Stimulated activated CD8-positive, alpha-beta memory T cell treated with anti-CD3 and anti-CD28 coated beads, Interleukin-4, amount 100 ng/mL, for 1 hour (primary cell): ENCODE results near the gene VPS33A.
A peak's percentile ranks its signal among the peaks of the same experiment; 100 is the strongest.
"Not testable (repeated sequence)": the region's sequence is repeated elsewhere in the genome, so short reads cannot be mapped to it uniquely, and the experiment has no call there.

Experiments
- DNase-seq, 2 donors: peaks; one replicate each; pipeline ENCODE4 v3.0.0-alpha.2; 2020; ENCODE audit warnings: low read depth in 2 of 2, low spot score in 1 of 2

VPS33A gene

GRCh38 chr12:122266230-122266901 is at the start of gene VPS33A:
Gene VPS33A, minus strand, starts transcription at chr12:122266494. Its CDS starts 86 bp downstream, at chr12:122266408.
- peak; percentile 79 to 88 for DNase-seq

- DNase-seq = no peak
Observed at GRCh38 chr12:122312926-122313325, 46.6 kb upstream of the VPS33A start.

- DNase-seq = no peak
Observed at GRCh38 chr12:122311696-122312095, 45.4 kb upstream of the VPS33A start.

- no peak for DNase-seq
Observed at GRCh38 chr12:122310626-122311333, 44.5 kb upstream of the VPS33A start.

GRCh38 chr12:122309564-122310121 is 43.3 kb upstream of the VPS33A start:
- no peak for DNase-seq

GRCh38 chr12:122308811-122309210 is 42.5 kb upstream of the VPS33A start:
- DNase-seq = no peak

- no peak for DNase-seq
Observed at GRCh38 chr12:122306407-122306806, 40.1 kb upstream of the VPS33A start.

- no peak for DNase-seq
Observed at GRCh38 chr12:122304924-122305323, 38.6 kb upstream of the VPS33A start.

GRCh38 chr12:122303068-122303467 is 36.8 kb upstream of the VPS33A start:
- no peak for DNase-seq

- no peak for DNase-seq
Observed at GRCh38 chr12:122298071-122298748, 31.9 kb upstream of the VPS33A start.

GRCh38 chr12:122297494-122297893 is 31.2 kb upstream of the VPS33A start:
- no peak for DNase-seq

GRCh38 chr12:122295877-122296276 is 29.6 kb upstream of the VPS33A start:
- no peak for DNase-seq

GRCh38 chr12:122293081-122293480 is 26.8 kb upstream of the VPS33A start:
- no peak for DNase-seq

GRCh38 chr12:122291431-122291830 is 25.1 kb upstream of the VPS33A start:
- no peak for DNase-seq

GRCh38 chr12:122283680-122284079 is 17.4 kb upstream of the VPS33A start:
- DNase-seq = no peak

- DNase-seq = no peak
Observed at GRCh38 chr12:122282061-122282460, 15.8 kb upstream of the VPS33A start.

GRCh38 chr12:122276242-122276641 is 9.9 kb upstream of the VPS33A start:
- DNase-seq = no peak

GRCh38 chr12:122275459-122275858 is 9.2 kb upstream of the VPS33A start:
- no peak for DNase-seq

GRCh38 chr12:122265886-122266229 is 436 bp downstream of the VPS33A start:
- DNase-seq = no peak

- no peak for DNase-seq
Observed at GRCh38 chr12:122265476-122265875, 818 bp downstream of the VPS33A start.

GRCh38 chr12:122260735-122261134 is 5.6 kb downstream of the VPS33A start:
- DNase-seq = not testable (repeated sequence)

GRCh38 chr12:122258939-122259338 is 7.4 kb downstream of the VPS33A start:
- DNase-seq = not testable (repeated sequence)
